ENCODE measurements around the gene DPH5. TPM values are rescaled to one million over a fixed set of nuclear protein-coding genes. Genes with fewer than 3 reads are reported as not detected.

Gene DPH5
- total and polyA plus RNA-seq, 10 of the 15 experiments (the other 5 are each of a cell fraction or from before 2014, with no cell fraction given), result 44.1 to 95.7 (median 66.4) TPM

- TF ChIP-seq CUX1 (IDR thresholded peaks at IDR 0.05; ENCODE audit: insufficient replicate concordance, low read depth, low read length) (no peak), RUNX3 (IDR thresholded peaks at IDR 0.05; ENCODE audit: low read length) (no peak), PKNOX1 (IDR thresholded peaks at IDR 0.05) (no peak), USF2 (IDR thresholded peaks at IDR 0.05; ENCODE audit: borderline replicate concordance, low read depth, low read length) (no peak), NBN (IDR thresholded peaks at IDR 0.05) (no peak), EP300 (IDR thresholded peaks at IDR 0.05; ENCODE audit: borderline replicate concordance in 1 of 2, control insufficient read depth in 1 of 2, low read depth in 2 of 2, low read length in 2 of 2) (no peak), ETV6 (conservative IDR thresholded peaks at IDR 0.05 in 1 of 2, IDR thresholded peaks at IDR 0.05 in 1 of 2; ENCODE audit: borderline replicate concordance in 1 of 2, low read depth in 1 of 2) (no peak), SIX5 (IDR thresholded peaks at IDR 0.05; ENCODE audit: low read depth, low read length, severe bottlenecking) (no peak), FOXK2 (IDR thresholded peaks at IDR 0.05) (no peak), IRF5 (IDR thresholded peaks at IDR 0.05; ENCODE audit: borderline replicate concordance) (no peak)
Observed at GRCh38 chr1:101044259-101044658, 18.7 kb upstream of the DPH5 start (continued).

All from GM12878 (cell line).